Islet of Langerhans (tissue), 1 donor: ENCODE measurements around the gene NBPF1.
"Not testable (repeated sequence)": the region's sequence is repeated elsewhere in the genome, so short reads cannot be mapped to it uniquely, and the experiment has no call there.

Experiments
- FAIRE-seq: peaks from one replicate; lab custom pipeline; 2011; peaks lifted over from hg19 to GRCh38; lab: Jason Lieb, UNC

NBPF1 gene

GRCh38 chr1:16545682-16546095 is 67.7 kb downstream of the NBPF1 start:
- FAIRE-seq, result not testable (repeated sequence)

GRCh38 chr1:16540421-16540893 is 72.9 kb downstream of the NBPF1 start:
- not testable (repeated sequence) for FAIRE-seq

- FAIRE-seq, result not testable (repeated sequence)
Measured at GRCh38 chr1:16537528-16537927, 75.8 kb downstream of the NBPF1 start.

GRCh38 chr1:16536796-16537195 is 76.6 kb downstream of the NBPF1 start:
- FAIRE-seq, result not testable (repeated sequence)

GRCh38 chr1:16535898-16536297 is 77.5 kb downstream of the NBPF1 start:
- not testable (repeated sequence) for FAIRE-seq

GRCh38 chr1:16535487-16535886 is 77.9 kb downstream of the NBPF1 start:
- not testable (repeated sequence) for FAIRE-seq

GRCh38 chr1:16534829-16535456 is 78.4 kb downstream of the NBPF1 start:
- FAIRE-seq, result not testable (repeated sequence)

- FAIRE-seq, result not testable (repeated sequence)
Measured at GRCh38 chr1:16534239-16534828, 79.0 kb downstream of the NBPF1 start.

- FAIRE-seq, result not testable (repeated sequence)
Measured at GRCh38 chr1:16532235-16532991, 81.0 kb downstream of the NBPF1 start.

GRCh38 chr1:16528338-16528737 is 85.0 kb downstream of the NBPF1 start:
- not testable (repeated sequence) for FAIRE-seq

- FAIRE-seq, result not testable (repeated sequence)
Measured at GRCh38 chr1:16525769-16526168, 87.6 kb downstream of the NBPF1 start.

GRCh38 chr1:16521679-16522078 is 91.7 kb downstream of the NBPF1 start:
- not testable (repeated sequence) for FAIRE-seq

- FAIRE-seq, result no peak
Measured at GRCh38 chr1:16521288-16521583, 92.1 kb downstream of the NBPF1 start.

GRCh38 chr1:16520435-16521287 is 92.7 kb downstream of the NBPF1 start:
- FAIRE-seq, result not testable (repeated sequence)

GRCh38 chr1:16519255-16519951 is 94.0 kb downstream of the NBPF1 start:
- not testable (repeated sequence) for FAIRE-seq

- not testable (repeated sequence) for FAIRE-seq
Measured at GRCh38 chr1:16518913-16519254, 94.5 kb downstream of the NBPF1 start.

- FAIRE-seq, result not testable (repeated sequence)
Measured at GRCh38 chr1:16516694-16517410, 96.5 kb downstream of the NBPF1 start.

GRCh38 chr1:16514107-16515055 is 99.0 kb downstream of the NBPF1 start, which contains the start of gene RNU1-1:
TSS of gene RNU1-1 (minus strand) at chr1:16514285.
- not testable (repeated sequence) for FAIRE-seq

GRCh38 chr1:16513412-16514106 is 99.8 kb downstream of the NBPF1 start:
- not testable (repeated sequence) for FAIRE-seq
